Body of pancreas (tissue), 4 donors: ENCODE results near the gene MAPK7. TPM values are rescaled to one million over a fixed set of nuclear protein-coding genes. Genes with fewer than 3 reads are reported as not detected.

Experiments
- ATAC-seq: fragments of 150-250 bp; one replicate; pipeline ENCODE4 v1.9.1; 2016
- DNase-seq, 4 donors: peaks; one replicate each; pipeline ENCODE4 v3.0.0-alpha.2; 2019
- H3K27ac ChIP-seq, 4 donors: fragments of 200-600 bp; sonication (generic); 1 replicate in 3 of 4; 2 replicates in 1 of 4; pipeline versions ENCODE4 v1.5.1 to v1.6.1; 2016 to 2019; ENCODE audit warnings: mild to moderate bottlenecking in 1 of 4, mixed read lengths in 1 of 4, moderate library complexity in 1 of 4
- H3K27me3 ChIP-seq, 2 donors: fragments of 200-600 bp; sonication (generic); one replicate each; pipeline ENCODE4 v1.6.0; 2016; ENCODE audit warnings: mild to moderate bottlenecking in 1 of 2
- H3K36me3 ChIP-seq, 2 donors: fragments of 200-600 bp; sonication (generic); replicated peaks in 1 of 2; 2 replicates each; pipeline ENCODE4 v1.5.1; 2016; ENCODE audit warnings: low read depth in 2 of 2; ENCODE audit not compliant: insufficient read depth in 1 of 2
- H3K4me1 ChIP-seq: fragments of 200-600 bp; sonication (generic); one replicate; pipeline ENCODE4 v1.6.0; 2016
- H3K4me3 ChIP-seq, 2 donors: fragments of 200-600 bp; sonication (generic); 1 replicate in 1 of 2; 2 replicates in 1 of 2; pipeline ENCODE4 v1.5.1; 2016 to 2019
- H3K9me3 ChIP-seq, 3 donors: fragments of 200-600 bp; sonication (generic); 1 replicate in 2 of 3; 2 replicates in 1 of 3; pipeline ENCODE4 v1.5.1; 2016
- POLR2A ChIP-seq, 3 donors: fragments of 450-650 bp; IDR thresholded peaks; one replicate each; pipeline ENCODE4 v1.6.1; 2016; ENCODE audit warnings: antibody characterized with exemption in 3 of 3, mild to moderate bottlenecking in 2 of 3
- WGBS, 2 donors: methylation state at CpG; one replicate each; pipeline ENCODE4 v1.1.5; 2017; 5-methylcytosine and 5-hydroxymethylcytosine counted together
- intact Hi-C: fragments of 100-400 bp; cut with DNase I; formaldehyde crosslinking; loops from one replicate; pipeline ENCODE4 v1.15.1; 2023
- total RNA-seq, 2 donors: library from RNA; depleted of rRNA; stranded (reverse); fragments of >200 nt; gene quantifications; one replicate each; pipeline ENCODE4 v1.1.0, GENCODE V29; 2016
- TF ChIP-seq, protein P1 (sequence below), 7 experiments: fragments of 450-650 bp in 4 of 7; fragments of 200-600 bp in 3 of 7; sonication (generic) in 3 of 7; IDR thresholded peaks; one replicate each; pipeline ENCODE4 v1.5.1; 2016 to 2019; ENCODE audit warnings: antibody characterized with exemption in 7 of 7

The MAPK7 gene
- total RNA-seq, 2 donors from 2014 or later: 10.1 to 29.3 TPM

GRCh38 chr17:19386051-19386929 is 8.0 kb downstream of the MAPK7 start:
- H3K9me3 ChIP-seq: no peaks in the 10 kb centered on the region
- H3K36me3 ChIP-seq: peaks cover 0 to 8% of the 10 kb centered on the region in 2 donors
- 51 to 67% methylated on average over 17 to 20 of the region's 20 CpGs for WGBS, 2 donors
- no peak for TF ChIP-seq POLR2A (IDR thresholded peaks at IDR 0.05)
- TF ChIP-seq, protein P1, sequence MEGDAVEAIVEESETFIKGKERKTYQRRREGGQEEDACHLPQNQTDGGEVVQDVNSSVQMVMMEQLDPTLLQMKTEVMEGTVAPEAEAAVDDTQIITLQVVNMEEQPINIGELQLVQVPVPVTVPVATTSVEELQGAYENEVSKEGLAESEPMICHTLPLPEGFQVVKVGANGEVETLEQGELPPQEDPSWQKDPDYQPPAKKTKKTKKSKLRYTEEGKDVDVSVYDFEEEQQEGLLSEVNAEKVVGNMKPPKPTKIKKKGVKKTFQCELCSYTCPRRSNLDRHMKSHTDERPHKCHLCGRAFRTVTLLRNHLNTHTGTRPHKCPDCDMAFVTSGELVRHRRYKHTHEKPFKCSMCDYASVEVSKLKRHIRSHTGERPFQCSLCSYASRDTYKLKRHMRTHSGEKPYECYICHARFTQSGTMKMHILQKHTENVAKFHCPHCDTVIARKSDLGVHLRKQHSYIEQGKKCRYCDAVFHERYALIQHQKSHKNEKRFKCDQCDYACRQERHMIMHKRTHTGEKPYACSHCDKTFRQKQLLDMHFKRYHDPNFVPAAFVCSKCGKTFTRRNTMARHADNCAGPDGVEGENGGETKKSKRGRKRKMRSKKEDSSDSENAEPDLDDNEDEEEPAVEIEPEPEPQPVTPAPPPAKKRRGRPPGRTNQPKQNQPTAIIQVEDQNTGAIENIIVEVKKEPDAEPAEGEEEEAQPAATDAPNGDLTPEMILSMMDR (IDR thresholded peaks at IDR 0.05): no peak
- no peaks in the 10 kb centered on the region for H3K27me3 ChIP-seq
- intact Hi-C loops: no loop called here
- H3K4me3 ChIP-seq: no peak overlapping the region
- DNase-seq (peak in 3 of 4 donors; percentile 35 to 68 (median 39)), ATAC-seq (peak; percentile 33)
- no peaks in the 10 kb centered on the region for H3K4me1 ChIP-seq
- peak overlapping the region in 2 of 4 donors; percentile 13 to 44 for H3K27ac ChIP-seq

- ATAC-seq: peak; percentile 41
- H3K4me3 ChIP-seq: no peak within 1 kb of the TSS
- peak in 3 of 4 donors; percentile 35 to 55 (median 54) for DNase-seq
- peaks cover 0 to 8% of the 10 kb centered on the region in 2 donors for H3K36me3 ChIP-seq
- WGBS, 2 donors: 18 to 36% methylated on average over 16 to 21 of the region's 22 CpGs
- H3K4me1 ChIP-seq: no peaks in the 10 kb centered on the region
- H3K27me3 ChIP-seq: no peaks in the 10 kb centered on the region
- H3K27ac ChIP-seq: peak within 1 kb of the TSS in 3 of 4 donors; percentile 34 to 54 (median 54)
- no peaks in the 10 kb centered on the region for H3K9me3 ChIP-seq
- intact Hi-C loops: no loop called here
- TF ChIP-seq, protein P1 (IDR thresholded peaks at IDR 0.05): no peak
- TF ChIP-seq POLR2A (IDR thresholded peaks at IDR 0.05): no peak
These were observed 8.9 kb downstream of the MAPK7 start, which contains the start of gene MFAP4 for GRCh38 chr17:19386974-19387920. Gene MFAP4 (minus strand): TSS chr17:19387190. CDS start chr17:19387155, 35 bp downstream.

GRCh38 chr17:19387921-19388521 is 9.7 kb downstream of the MAPK7 start:
- peak; percentile 32 for ATAC-seq

More at GRCh38 chr17:19387921-19388521, 9.7 kb downstream of the MAPK7 start:
- no peak overlapping the region for H3K4me3 ChIP-seq
- intact Hi-C loops: no loop called here
- TF ChIP-seq POLR2A (IDR thresholded peaks at IDR 0.05): no peak
- TF ChIP-seq, protein P1 (IDR thresholded peaks at IDR 0.05): no peak
- DNase-seq: peak in 2 of 4 donors; percentile 20 to 26
- H3K4me1 ChIP-seq: no peaks in the 10 kb centered on the region
- peaks cover 0 to 6% of the 10 kb centered on the region in 2 donors for H3K36me3 ChIP-seq
- H3K9me3 ChIP-seq: no peaks in the 10 kb centered on the region
- no peaks in the 10 kb centered on the region for H3K27me3 ChIP-seq
- 56 to 75% methylated on average over 2 of the region's 2 CpGs for WGBS, 2 donors
- peak overlapping the region in 3 of 4 donors; percentile 34 to 54 (median 54) for H3K27ac ChIP-seq
